Loucy (cell line): Measurements from ENCODE around the gene CCNH.

Source experiments
- CTCF ChIP-seq: fragments of 200-600 bp; sonication (generic); conservative IDR thresholded peaks from 2 replicates; pipeline ENCODE4 v1.5.1; 2014; ENCODE audit warnings: mild to moderate bottlenecking, antibody characterized with exemption, low read length
- EZH2phosphoT487 ChIP-seq: fragments of 200-600 bp; IDR thresholded peaks from 2 replicates; pipeline ENCODE4 v1.6.1; 2018; ENCODE audit warnings: antibody characterized with exemption, mild to moderate bottlenecking, moderate library complexity, borderline replicate concordance

GRCh38 chr5:87411586-87411972 lies 1.2 kb downstream of the CCNH start:
- no peak for TF ChIP-seq CTCF
- TF ChIP-seq EZH2phosphoT487 = no peak
